ENCODE data around the gene HK1. TPM values are rescaled to one million over a fixed set of nuclear protein-coding genes. Genes with fewer than 3 reads are reported as not detected.
"Not testable (repeated sequence)": the region's sequence is repeated elsewhere in the genome, so short reads cannot be mapped to it uniquely, and the experiment has no call there.

HK1 gene
- total and polyA plus RNA-seq, 4 donors: 1.8 to 166 (median 7.4) TPM

GRCh38 chr10:69446650-69447151 lies 168.4 kb downstream of the HK1 start:
- no peaks in the 10 kb centered on the region for H3K27me3 ChIP-seq (ENCODE audit: control insufficient read depth in 4 of 4, insufficient read depth in 4 of 4, low read length in 3 of 4)
- no peak overlapping the region for H3K27ac ChIP-seq (ENCODE audit: low read depth in 1 of 2, low read length in 2 of 2)
- 58% methylated on average over 3 of the region's 3 CpGs for WGBS
- H3K9me3 ChIP-seq (ENCODE audit: control insufficient read depth in 4 of 4, low read length in 3 of 4): no peaks in the 10 kb centered on the region
- no peak overlapping the region for H3K4me3 ChIP-seq (ENCODE audit: low read depth in 1 of 3, low read length in 3 of 3)
- H3K36me3 ChIP-seq (ENCODE audit: control insufficient read depth in 4 of 4, insufficient read depth in 3 of 4, low read depth in 1 of 4, low read length in 3 of 4): no peaks in the 10 kb centered on the region
- peaks cover 0 to 7% (median 4%) of the 10 kb centered on the region in 4 donors for H3K4me1 ChIP-seq (ENCODE audit: control insufficient read depth in 4 of 4, insufficient read depth in 4 of 4, low read length in 3 of 4)
- no peak overlapping the region for H3K9ac ChIP-seq (ENCODE audit: low read depth in 1 of 2, low read length in 2 of 2)
- no peak for TF ChIP-seq HNF4A (conservative IDR thresholded peaks at IDR 0.05)
- TF ChIP-seq JUND (IDR thresholded peaks at IDR 0.05): no peak
- no peak for TF ChIP-seq NR2F2 (IDR thresholded peaks at IDR 0.05)
- no peak for TF ChIP-seq EGR1 (IDR thresholded peaks at IDR 0.05; ENCODE audit: low read depth in 2 of 2)
- TF ChIP-seq, protein P1, sequence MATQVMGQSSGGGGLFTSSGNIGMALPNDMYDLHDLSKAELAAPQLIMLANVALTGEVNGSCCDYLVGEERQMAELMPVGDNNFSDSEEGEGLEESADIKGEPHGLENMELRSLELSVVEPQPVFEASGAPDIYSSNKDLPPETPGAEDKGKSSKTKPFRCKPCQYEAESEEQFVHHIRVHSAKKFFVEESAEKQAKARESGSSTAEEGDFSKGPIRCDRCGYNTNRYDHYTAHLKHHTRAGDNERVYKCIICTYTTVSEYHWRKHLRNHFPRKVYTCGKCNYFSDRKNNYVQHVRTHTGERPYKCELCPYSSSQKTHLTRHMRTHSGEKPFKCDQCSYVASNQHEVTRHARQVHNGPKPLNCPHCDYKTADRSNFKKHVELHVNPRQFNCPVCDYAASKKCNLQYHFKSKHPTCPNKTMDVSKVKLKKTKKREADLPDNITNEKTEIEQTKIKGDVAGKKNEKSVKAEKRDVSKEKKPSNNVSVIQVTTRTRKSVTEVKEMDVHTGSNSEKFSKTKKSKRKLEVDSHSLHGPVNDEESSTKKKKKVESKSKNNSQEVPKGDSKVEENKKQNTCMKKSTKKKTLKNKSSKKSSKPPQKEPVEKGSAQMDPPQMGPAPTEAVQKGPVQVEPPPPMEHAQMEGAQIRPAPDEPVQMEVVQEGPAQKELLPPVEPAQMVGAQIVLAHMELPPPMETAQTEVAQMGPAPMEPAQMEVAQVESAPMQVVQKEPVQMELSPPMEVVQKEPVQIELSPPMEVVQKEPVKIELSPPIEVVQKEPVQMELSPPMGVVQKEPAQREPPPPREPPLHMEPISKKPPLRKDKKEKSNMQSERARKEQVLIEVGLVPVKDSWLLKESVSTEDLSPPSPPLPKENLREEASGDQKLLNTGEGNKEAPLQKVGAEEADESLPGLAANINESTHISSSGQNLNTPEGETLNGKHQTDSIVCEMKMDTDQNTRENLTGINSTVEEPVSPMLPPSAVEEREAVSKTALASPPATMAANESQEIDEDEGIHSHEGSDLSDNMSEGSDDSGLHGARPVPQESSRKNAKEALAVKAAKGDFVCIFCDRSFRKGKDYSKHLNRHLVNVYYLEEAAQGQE (IDR thresholded peaks at IDR 0.05): no peak
- TF ChIP-seq YY1 (IDR thresholded peaks at IDR 0.05): no peak
- no peak for TF ChIP-seq HNF4G (IDR thresholded peaks at IDR 0.05)
- no peak for TF ChIP-seq RAD21 (IDR thresholded peaks at IDR 0.05)
- no peak for TF ChIP-seq TAF1 (conservative IDR thresholded peaks at IDR 0.05)
- TF ChIP-seq CTCF (IDR thresholded peaks at IDR 0.05; ENCODE audit: low read depth, low read length, missing input control): no peak
- TF ChIP-seq, protein P2, sequence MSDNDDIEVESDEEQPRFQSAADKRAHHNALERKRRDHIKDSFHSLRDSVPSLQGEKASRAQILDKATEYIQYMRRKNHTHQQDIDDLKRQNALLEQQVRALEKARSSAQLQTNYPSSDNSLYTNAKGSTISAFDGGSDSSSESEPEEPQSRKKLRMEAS (IDR thresholded peaks at IDR 0.05): no peak
- no peak for TF ChIP-seq RXRA (IDR thresholded peaks at IDR 0.05)
- DNase-seq (ENCODE audit: low spot score): no peak

DNA sequence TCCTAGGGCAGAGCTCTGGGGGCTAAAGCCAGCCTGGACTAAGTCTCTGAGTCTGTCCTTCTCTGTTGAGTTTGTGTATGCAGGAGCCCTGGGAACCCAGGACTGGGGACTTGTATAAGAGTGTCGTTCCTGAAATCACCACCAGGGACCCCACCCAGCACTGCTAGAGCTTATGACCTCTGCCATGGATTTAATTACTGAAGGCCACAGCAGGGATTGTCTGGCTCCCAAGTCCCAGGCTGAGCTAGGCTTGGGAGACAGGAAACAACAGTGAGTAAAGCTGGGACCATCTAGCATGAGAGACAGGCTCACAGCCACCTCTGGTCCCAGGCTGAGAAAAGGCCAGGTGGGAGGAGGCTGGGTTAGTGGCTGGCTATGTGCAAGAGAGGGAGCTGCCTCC lies 171.5 kb downstream of the HK1 start:
- 12% methylated on average over 1 of the region's 1 CpG for WGBS
- no peaks in the 10 kb centered on the region for H3K36me3 ChIP-seq (ENCODE audit: control insufficient read depth in 4 of 4, insufficient read depth in 3 of 4, low read depth in 1 of 4, low read length in 3 of 4)
- no peak overlapping the region for H3K27ac ChIP-seq (ENCODE audit: low read depth in 1 of 2, low read length in 2 of 2)
- H3K9ac ChIP-seq (ENCODE audit: low read depth in 1 of 2, low read length in 2 of 2): no peak overlapping the region
- DNase-seq (ENCODE audit: low spot score): no peak
- no peaks in the 10 kb centered on the region for H3K9me3 ChIP-seq (ENCODE audit: control insufficient read depth in 4 of 4, low read length in 3 of 4)
- H3K4me3 ChIP-seq (ENCODE audit: low read depth in 1 of 3, low read length in 3 of 3): no peak overlapping the region
- H3K27me3 ChIP-seq (ENCODE audit: control insufficient read depth in 4 of 4, insufficient read depth in 4 of 4, low read length in 3 of 4): no peaks in the 10 kb centered on the region
- TF ChIP-seq RAD21 (IDR thresholded peaks at IDR 0.05) (peak; percentile 64 to 78), FOXA1 (IDR thresholded peaks at IDR 0.05) (no peak), NR2F2 (IDR thresholded peaks at IDR 0.05) (peak; percentile 79), HNF4A (conservative IDR thresholded peaks at IDR 0.05) (no peak), TAF1 (conservative IDR thresholded peaks at IDR 0.05) (no peak), CTCF (IDR thresholded peaks at IDR 0.05; ENCODE audit: low read depth, low read length, missing input control) (peak; percentile 50), RXRA (IDR thresholded peaks at IDR 0.05) (peak; percentile 16 to 17)
- peaks cover 0 to 11% (median 7%) of the 10 kb centered on the region in 4 donors for H3K4me1 ChIP-seq (ENCODE audit: control insufficient read depth in 4 of 4, insufficient read depth in 4 of 4, low read length in 3 of 4)

DNA sequence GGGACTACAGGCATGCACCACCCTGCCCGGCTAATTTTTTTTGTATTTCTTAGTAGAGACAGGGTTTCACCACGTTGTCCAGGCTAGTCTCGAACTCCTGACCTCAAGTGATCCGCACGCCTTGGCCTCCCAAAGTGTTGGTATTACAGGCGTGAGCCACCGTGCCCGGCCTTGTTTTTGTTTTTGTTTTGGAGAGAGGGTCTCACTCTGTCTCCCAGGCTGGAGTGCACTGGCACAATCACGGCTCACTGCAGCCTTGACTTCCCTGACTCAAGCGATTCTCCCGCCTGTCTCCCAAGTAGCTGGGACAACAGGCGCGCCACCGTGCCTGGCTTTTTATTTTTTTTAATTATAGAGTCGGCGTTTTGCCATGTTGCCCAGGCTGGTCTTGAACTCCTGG lies 172.1 kb downstream of the HK1 start:
- H3K27me3 ChIP-seq (ENCODE audit: control insufficient read depth in 4 of 4, insufficient read depth in 4 of 4, low read length in 3 of 4); DNase-seq (ENCODE audit: low spot score); H3K36me3 ChIP-seq (ENCODE audit: control insufficient read depth in 4 of 4, insufficient read depth in 3 of 4, low read depth in 1 of 4, low read length in 3 of 4); H3K9me3 ChIP-seq (ENCODE audit: control insufficient read depth in 4 of 4, low read length in 3 of 4); H3K4me3 ChIP-seq (ENCODE audit: low read depth in 1 of 3, low read length in 3 of 3); H3K9ac ChIP-seq (ENCODE audit: low read depth in 1 of 2, low read length in 2 of 2); H3K27ac ChIP-seq (ENCODE audit: low read depth in 1 of 2, low read length in 2 of 2): not testable (repeated sequence)
- 86% methylated on average over 16 of the region's 16 CpGs for WGBS
- peaks cover 0 to 11% (median 7%) of the 10 kb centered on the region in 4 donors for H3K4me1 ChIP-seq (ENCODE audit: control insufficient read depth in 4 of 4, insufficient read depth in 4 of 4, low read length in 3 of 4)

Data from liver (tissue), 9 donors.